Measurements from ENCODE around the gene TTC8. TPM values are rescaled to one million over a fixed set of nuclear protein-coding genes. Genes with fewer than 3 reads are reported as not detected.

The TTC8 gene
- 17.4 and 18.1 TPM in 2 replicates for total RNA-seq

DNA sequence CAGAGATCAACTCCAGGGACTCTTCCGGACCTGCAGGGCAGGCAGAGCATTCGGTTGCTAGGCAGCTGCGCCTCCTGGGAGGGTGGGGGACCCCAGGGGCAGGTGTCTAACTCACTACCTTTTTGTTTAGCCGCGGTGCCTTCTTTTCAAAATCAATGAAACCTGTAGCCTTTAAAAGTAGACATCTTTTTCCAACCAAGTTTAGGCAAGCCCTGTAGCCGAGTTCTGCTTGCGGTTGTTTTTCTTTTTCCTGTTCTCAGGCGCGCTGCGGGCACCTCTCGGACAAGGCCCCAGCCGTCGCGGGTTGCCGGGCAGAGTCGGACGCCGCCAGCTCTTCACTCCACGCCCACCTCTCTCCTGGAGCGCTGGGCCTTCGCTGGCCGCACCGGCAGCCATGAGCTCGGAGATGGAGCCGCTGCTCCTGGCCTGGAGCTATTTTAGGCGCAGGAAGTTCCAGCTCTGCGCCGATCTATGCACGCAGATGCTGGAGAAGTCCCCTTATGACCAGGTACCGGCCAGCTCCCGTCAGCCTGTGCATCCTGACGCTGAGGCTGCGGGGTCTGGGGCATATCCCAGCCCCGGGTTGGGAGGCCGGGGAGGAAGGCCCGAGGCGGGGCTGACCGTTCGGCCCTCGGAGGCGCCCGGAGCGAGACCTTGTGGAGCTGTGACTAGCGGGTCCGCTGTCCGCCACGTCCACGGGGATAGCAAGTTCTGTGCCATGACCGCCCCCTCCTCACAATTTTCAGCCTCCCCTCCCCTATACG lies at the start of gene TTC8:
TTC8 (plus strand) TSS at position 338 of the 764 bp plus-strand sequence; CDS start at position 395, 57 bp downstream.

DNA sequence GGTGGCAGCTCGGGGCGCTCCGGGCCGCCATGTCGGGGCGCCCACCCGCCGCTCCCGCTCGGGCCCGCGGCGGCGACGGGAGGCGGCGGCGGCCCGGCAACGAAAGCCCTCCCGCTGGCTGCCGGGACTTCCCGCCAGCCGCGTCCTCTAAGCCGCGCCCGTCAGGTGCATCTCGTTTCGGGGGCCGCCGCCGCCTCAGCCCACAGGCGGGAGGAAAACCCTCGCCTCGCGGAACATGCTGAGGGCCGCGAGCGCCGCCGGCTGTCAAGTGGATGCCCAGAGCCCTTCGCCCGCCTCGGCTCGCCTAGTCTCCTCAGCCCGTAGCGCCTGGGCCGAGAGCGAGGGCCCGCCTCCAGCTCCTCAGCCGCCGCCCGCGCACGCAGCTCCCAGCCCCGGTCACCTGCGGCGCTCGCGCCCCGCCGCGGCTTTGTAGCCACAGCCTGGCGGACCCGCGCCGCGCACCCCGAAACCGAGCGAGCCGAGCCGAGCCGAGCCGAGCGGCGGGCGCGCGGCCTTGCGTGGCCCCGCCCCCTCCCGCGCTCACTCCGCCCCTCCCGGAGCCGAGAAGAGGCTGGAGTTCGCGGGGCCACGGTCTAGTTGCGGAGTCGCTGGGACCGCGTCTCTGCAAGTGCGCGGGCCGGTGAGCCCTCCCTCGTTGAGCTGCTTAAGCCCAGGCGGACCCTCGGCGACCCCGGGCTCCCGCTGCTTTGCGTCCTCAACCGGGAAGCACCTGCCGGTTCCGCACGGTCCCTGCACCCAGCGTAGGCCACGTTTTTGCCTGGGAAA lies 31.8 kb upstream of the TTC8 start, which contains the start of gene EML5:
EML5 (minus strand) TSS at position 481 of the 786 bp plus-strand sequence; CDS start at position 31, 450 bp downstream.

Other genes with a start within 250 kb of the TTC8 start
- 0.16 and 0.72 TPM in 2 replicates for gene EML5, start 31.7 kb upstream of the TTC8 start, total RNA-seq